ENCODE data around the gene AP1G1. TPM values are rescaled to one million over a fixed set of nuclear protein-coding genes. Genes with fewer than 3 reads are reported as not detected.
"Not testable (repeated sequence)": the region's sequence is repeated elsewhere in the genome, so short reads cannot be mapped to it uniquely, and the experiment has no call there.

AP1G1 gene
- total RNA-seq, 1 donor from 2014 or later = 104 TPM

- peaks cover 5% of the 10 kb centered on the region for H3K4me1 Mint-ChIP-seq (ENCODE audit: low read depth, unreplicated experiment)
- H3K27me3 Mint-ChIP-seq (ENCODE audit: unreplicated experiment) = peaks cover 8% of the 10 kb centered on the region
- H3K4me3 Mint-ChIP-seq (ENCODE audit: unreplicated experiment) = no peak overlapping the region
- DNase-seq = no peak
- TF ChIP-seq CTCF (IDR thresholded peaks at IDR 0.05; ENCODE audit: partially characterized antibody, unreplicated experiment) = no peak
- H3K27ac Mint-ChIP-seq (ENCODE audit: unreplicated experiment) = no peak overlapping the region
- H3K36me3 Mint-ChIP-seq (ENCODE audit: unreplicated experiment) = no peaks in the 10 kb centered on the region
- peaks cover 4% of the 10 kb centered on the region for H3K9me3 Mint-ChIP-seq (ENCODE audit: unreplicated experiment)
Measured at GRCh38 chr16:71811261-71811803, 2.7 kb upstream of the AP1G1 start.

GRCh38 chr16:71810155-71810530, 1.5 kb upstream of the AP1G1 start:
- not testable (repeated sequence) for H3K9me3 Mint-ChIP-seq (ENCODE audit: unreplicated experiment); H3K4me3 Mint-ChIP-seq (ENCODE audit: unreplicated experiment); DNase-seq; H3K4me1 Mint-ChIP-seq (ENCODE audit: low read depth, unreplicated experiment); H3K27ac Mint-ChIP-seq (ENCODE audit: unreplicated experiment); H3K27me3 Mint-ChIP-seq (ENCODE audit: unreplicated experiment); H3K36me3 Mint-ChIP-seq (ENCODE audit: unreplicated experiment)

GRCh38 chr16:71807905-71808592, 585 bp downstream of the AP1G1 start:
- Mint-ChIP-seq H3K9me3 (ENCODE audit: unreplicated experiment) (peaks cover 4% of the 10 kb centered on the region), H3K36me3 (ENCODE audit: unreplicated experiment) (no peaks in the 10 kb centered on the region), H3K4me1 (ENCODE audit: low read depth, unreplicated experiment) (peaks cover 5% of the 10 kb centered on the region), H3K27me3 (ENCODE audit: unreplicated experiment) (peaks cover 8% of the 10 kb centered on the region), H3K27ac (ENCODE audit: unreplicated experiment) (peak overlapping the region; percentile 94), H3K4me3 (ENCODE audit: unreplicated experiment) (peak overlapping the region; percentile 99)
- TF ChIP-seq CTCF (IDR thresholded peaks at IDR 0.05; ENCODE audit: partially characterized antibody, unreplicated experiment) = no peak
- DNase-seq = no peak

GRCh38 chr16:71803305-71803690, 5.3 kb downstream of the AP1G1 start:
- Mint-ChIP-seq H3K4me1 (ENCODE audit: low read depth, unreplicated experiment) (peaks cover 4% of the 10 kb centered on the region), H3K36me3 (ENCODE audit: unreplicated experiment) (no peaks in the 10 kb centered on the region), H3K9me3 (ENCODE audit: unreplicated experiment) (peaks cover 4% of the 10 kb centered on the region), H3K4me3 (ENCODE audit: unreplicated experiment) (no peak overlapping the region), H3K27ac (ENCODE audit: unreplicated experiment) (no peak overlapping the region), H3K27me3 (ENCODE audit: unreplicated experiment) (peaks cover 3% of the 10 kb centered on the region)
- no peak for TF ChIP-seq CTCF (IDR thresholded peaks at IDR 0.05; ENCODE audit: partially characterized antibody, unreplicated experiment)
- no peak for DNase-seq

GRCh38 chr16:71796501-71797097, 12.0 kb downstream of the AP1G1 start:
- H3K9me3 Mint-ChIP-seq (ENCODE audit: unreplicated experiment) = no peaks in the 10 kb centered on the region
- H3K4me1 Mint-ChIP-seq (ENCODE audit: low read depth, unreplicated experiment) = peaks cover 3% of the 10 kb centered on the region
- peaks cover 2% of the 10 kb centered on the region for H3K27me3 Mint-ChIP-seq (ENCODE audit: unreplicated experiment)
- no peak overlapping the region for H3K27ac Mint-ChIP-seq (ENCODE audit: unreplicated experiment)
- H3K4me3 Mint-ChIP-seq (ENCODE audit: unreplicated experiment) = no peak overlapping the region
- H3K36me3 Mint-ChIP-seq (ENCODE audit: unreplicated experiment) = no peaks in the 10 kb centered on the region
- TF ChIP-seq CTCF (IDR thresholded peaks at IDR 0.05; ENCODE audit: partially characterized antibody, unreplicated experiment) = no peak
- DNase-seq = no peak

Data from glutamatergic neuron (in vitro differentiated cells).